Stimulated activated CD8-positive, alpha-beta memory T cell treated with anti-CD3 and anti-CD28 coated beads, Interleukin-15, amount 100 ng/mL, for 24 hours (primary cell): ENCODE data around the gene ZGPAT.

ENCODE experiments used
- DNase-seq: peaks from one replicate; pipeline ENCODE4 v3.0.0-alpha.2; 2020; ENCODE audit warnings: low read depth

Gene ZGPAT

DNA sequence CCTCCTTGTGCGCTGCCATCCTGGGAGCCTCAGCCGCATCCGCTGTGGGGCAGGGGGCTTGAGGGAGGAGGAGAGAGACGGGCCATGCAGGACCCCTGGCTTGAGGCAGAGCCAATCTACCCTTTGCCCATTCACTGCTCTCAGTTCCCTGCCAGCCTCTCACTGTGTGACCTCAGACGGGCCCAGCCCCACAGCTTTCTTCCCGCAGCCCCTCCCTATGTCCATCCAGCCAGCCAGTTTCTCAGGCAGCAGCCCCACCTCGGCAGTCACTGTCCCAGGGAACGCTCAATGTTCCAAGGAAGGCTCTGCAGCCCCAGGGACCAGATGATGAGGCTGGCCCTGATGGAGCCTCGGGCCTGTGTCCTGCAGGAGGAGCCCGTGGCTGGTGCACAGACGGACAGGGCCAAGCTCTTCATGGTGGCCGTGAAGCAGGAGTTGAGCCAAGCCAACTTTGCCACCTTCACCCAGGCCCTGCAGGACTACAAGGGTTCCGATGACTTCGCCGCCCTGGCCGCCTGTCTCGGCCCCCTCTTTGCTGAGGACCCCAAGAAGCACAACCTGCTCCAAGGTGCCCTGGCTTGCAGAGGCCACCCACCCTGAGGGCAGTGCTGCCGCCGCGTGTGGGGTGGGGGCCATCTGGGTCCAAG, 15.3 kb upstream of the ZGPAT start:
- no peak for DNase-seq

DNA sequence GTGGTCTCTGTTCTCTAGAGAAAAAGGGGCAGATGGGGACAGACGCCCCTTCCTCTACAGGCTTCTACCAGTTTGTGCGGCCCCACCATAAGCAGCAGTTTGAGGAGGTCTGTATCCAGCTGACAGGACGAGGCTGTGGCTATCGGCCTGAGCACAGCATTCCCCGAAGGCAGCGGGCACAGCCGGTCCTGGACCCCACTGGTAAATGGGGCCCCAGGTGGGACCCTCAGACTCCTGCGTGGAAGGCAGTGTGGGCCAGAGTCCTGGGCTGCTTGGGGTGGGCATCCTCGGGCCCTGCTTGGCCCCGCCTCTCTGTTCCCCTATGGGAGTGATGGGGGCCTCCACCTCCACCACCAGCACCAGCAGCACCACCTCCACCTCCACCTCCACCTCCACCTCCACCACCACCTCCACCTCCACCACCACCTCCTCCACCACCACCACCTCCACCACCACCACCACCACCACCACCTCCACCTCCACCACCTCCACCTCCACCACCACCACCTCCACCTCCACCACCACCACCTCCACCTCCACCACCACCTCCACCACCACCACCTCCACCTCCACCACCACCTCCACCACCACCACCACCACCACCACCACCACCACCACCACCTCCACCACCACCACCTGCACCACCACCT, 14.6 kb upstream of the ZGPAT start:
- no peak for DNase-seq

GRCh38 chr20:63693733-63694583, 13.9 kb upstream of the ZGPAT start:
- no peak for DNase-seq

DNA sequence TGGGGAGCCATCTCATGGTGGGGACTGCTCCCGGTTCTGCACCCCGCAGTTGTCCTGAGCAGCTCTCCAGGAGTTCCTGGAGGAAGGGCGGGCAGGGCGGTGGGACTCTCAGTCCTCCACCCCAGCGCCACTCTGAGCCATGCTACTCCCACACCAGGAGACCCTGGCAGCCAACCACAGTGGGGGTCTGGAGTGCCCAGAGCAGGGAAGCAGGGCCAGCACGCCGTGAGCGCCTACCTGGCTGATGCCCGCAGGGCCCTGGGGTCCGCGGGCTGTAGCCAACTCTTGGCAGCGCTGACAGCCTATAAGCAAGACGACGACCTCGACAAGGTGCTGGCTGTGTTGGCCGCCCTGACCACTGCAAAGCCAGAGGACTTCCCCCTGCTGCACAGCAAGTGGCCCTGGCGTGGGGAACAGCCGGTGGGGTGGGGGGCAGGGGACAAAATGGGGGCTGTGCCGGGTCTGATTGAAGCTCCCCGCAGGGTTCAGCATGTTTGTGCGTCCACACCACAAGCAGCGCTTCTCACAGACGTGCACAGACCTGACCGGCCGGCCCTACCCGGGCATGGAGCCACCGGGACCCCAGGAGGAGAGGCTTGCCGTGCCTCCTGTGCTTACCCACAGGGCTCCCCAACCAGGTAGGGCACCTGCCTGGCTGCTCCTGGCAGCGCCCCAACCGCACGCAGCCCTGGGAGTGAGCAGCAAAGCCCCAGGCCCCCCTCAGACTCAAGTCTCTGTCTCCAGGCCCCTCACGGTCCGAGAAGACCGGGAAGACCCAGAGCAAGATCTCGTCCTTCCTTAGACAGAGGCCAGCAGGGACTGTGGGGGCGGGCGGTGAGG, 13.0 kb upstream of the ZGPAT start:
- no peak for DNase-seq

DNA sequence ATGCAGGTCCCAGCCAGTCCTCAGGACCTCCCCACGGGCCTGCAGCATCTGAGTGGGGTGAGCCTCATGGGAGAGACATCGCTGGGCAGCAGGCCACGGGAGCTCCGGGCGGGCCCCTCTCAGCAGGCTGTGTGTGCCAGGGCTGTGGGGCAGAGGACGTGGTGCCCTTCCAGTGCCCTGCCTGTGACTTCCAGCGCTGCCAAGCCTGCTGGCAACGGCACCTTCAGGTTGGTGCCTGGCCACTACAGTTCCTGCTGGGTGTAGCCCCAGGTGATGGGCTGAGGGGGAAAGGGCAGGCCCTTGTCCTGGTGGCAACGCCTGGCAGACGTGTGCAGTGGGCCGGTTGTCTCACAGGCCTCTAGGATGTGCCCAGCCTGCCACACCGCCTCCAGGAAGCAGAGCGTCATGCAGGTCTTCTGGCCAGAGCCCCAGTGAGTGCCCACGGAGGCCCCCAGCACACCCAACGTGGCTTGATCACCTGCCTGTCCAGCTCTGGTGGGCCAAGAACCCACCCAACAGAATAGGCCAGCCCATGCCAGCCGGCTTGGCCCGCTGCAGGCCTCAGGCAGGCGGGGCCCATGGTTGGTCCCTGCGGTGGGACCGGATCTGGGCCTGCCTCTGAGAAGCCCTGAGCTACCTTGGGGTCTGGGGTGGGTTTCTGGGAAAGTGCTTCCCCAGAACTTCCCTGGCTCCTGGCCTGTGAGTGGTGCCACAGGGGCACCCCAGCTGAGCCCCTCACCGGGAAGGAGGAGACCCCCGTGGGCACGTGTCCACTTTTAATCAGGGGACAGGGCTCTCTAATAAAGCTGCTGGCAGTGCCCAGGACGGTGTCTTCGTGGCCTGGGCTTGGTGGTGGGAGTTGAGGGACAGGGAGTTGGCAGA, 12.2 kb upstream of the ZGPAT start:
- no peak for DNase-seq

GRCh38 chr20:63696306-63696627, 11.6 kb upstream of the ZGPAT start:
- no peak for DNase-seq

GRCh38 chr20:63696628-63697356, 11.0 kb upstream of the ZGPAT start, which contains the start of gene TNFRSF6B:
TNFRSF6B (plus strand) TSS chr20:63696652; CDS start chr20:63696768, 116 bp downstream.
- no peak for DNase-seq

DNA sequence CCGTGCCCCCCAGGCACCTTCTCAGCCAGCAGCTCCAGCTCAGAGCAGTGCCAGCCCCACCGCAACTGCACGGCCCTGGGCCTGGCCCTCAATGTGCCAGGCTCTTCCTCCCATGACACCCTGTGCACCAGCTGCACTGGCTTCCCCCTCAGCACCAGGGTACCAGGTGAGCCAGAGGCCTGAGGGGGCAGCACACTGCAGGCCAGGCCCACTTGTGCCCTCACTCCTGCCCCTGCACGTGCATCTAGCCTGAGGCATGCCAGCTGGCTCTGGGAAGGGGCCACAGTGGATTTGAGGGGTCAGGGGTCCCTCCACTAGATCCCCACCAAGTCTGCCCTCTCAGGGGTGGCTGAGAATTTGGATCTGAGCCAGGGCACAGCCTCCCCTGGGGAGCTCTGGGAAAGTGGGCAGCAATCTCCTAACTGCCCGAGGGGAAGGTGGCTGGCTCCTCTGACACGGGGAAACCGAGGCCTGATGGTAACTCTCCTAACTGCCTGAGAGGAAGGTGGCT, 10.4 kb upstream of the ZGPAT start:
- no peak for DNase-seq

- no peak for DNase-seq
Measured at GRCh38 chr20:63697868-63698545, 9.8 kb upstream of the ZGPAT start.

DNA sequence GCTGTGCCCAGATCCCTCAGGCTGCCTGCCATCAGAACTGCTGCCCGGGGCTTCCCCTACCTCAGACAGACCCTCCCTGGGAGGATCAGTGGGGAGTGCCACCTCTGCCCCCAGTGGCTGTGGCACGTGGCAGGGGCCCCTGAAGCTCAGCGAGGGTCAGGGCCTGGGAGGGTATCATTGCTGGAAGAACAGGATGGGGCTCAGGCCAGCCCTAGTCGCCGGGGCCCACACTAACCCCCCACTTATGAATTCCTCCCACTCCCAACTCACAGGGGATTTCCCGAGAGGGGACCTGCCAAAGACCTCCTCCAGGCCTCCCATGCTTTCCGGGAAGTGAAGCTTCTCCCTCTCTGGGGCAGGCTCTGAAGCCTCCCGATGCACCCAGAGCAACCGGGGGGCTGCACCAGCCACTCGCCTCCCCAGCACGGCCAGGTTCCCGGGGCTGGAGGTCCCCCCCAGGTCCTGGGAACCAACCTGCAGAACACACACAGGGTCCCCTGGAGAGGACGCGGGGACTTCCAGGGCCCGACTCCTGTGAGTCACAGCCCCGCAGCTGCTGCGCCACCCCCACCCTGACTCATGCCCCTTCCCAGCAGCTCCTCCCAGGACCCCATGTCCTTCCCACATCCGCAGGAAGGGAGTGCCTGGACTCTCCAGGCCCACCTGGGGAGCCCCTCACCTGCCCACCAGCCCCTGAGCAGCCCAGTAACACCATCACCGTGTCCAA, 8.9 kb upstream of the ZGPAT start:
- DNase-seq: no peak

DNA sequence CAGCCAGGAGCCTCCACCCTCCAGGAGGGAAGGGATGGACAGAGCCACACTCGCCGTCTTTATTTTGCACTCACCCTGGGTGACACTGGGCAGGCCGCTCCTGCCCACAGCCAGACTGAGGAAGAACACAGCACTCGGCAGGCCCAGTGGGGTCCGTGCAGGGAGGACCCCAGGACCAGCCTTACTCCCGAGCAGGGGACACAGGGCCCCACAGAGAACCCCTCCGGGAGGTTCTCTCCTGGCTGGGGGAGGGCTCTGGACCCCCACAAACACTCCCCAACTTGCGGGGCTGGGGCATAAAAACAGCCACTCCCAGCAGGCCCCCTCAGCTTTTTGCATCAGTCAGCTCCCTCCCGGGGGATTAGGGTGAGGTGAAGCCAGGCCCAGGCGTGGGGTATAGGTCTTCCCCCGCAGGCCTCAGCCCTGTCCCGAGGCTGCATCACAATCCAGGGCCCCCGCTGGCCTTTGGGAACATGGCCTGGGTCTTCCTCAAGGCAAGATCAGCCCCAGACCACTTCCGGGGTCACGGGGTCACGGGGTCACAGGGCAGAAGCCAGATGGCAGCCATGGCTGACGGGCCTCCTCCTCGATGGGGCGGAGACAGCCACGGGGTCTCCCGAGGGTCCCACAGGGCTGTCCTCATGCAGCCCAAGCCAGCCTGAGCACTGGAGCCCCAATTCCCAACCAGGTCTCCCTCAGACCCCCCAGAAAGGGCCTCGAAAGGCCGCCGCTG, 8.2 kb upstream of the ZGPAT start:
- no peak for DNase-seq

- DNase-seq: no peak
Measured at GRCh38 chr20:63700199-63701050, 7.4 kb upstream of the ZGPAT start.

- no peak for DNase-seq
Measured at GRCh38 chr20:63701051-63701328, 6.8 kb upstream of the ZGPAT start.

- DNase-seq: no peak
Measured at GRCh38 chr20:63701329-63702035, 6.4 kb upstream of the ZGPAT start.

DNA sequence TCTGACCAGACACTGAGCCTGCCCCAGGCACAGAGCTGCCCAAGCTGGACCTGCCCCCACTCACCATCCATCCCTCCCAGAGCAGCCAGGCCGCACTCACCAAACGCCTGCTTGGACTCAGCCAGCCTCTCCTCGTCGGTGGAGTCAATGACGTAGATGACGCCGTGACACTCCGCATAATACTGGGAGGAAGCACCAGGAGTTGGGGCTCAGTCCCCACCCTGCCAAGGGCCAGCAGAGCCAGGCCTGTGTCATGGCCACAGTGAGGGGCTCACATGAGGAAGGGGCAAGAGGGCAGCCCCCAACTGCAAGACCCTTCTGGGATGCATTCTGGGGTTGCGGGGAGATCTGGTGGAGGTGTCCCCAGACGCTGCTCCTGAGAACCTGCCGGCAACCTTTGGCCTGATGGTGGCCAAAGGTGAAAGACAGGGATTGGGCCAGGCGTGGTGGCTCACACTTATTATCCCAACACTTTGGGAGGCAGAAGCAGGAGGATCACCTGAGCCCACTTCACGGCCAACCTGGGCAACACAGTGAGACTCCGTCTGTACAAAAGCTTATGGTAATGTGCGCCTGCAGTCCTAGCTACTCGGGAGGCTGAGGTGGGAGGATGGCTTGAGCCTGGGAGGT, 5.7 kb upstream of the ZGPAT start:
- no peak for DNase-seq

DNA sequence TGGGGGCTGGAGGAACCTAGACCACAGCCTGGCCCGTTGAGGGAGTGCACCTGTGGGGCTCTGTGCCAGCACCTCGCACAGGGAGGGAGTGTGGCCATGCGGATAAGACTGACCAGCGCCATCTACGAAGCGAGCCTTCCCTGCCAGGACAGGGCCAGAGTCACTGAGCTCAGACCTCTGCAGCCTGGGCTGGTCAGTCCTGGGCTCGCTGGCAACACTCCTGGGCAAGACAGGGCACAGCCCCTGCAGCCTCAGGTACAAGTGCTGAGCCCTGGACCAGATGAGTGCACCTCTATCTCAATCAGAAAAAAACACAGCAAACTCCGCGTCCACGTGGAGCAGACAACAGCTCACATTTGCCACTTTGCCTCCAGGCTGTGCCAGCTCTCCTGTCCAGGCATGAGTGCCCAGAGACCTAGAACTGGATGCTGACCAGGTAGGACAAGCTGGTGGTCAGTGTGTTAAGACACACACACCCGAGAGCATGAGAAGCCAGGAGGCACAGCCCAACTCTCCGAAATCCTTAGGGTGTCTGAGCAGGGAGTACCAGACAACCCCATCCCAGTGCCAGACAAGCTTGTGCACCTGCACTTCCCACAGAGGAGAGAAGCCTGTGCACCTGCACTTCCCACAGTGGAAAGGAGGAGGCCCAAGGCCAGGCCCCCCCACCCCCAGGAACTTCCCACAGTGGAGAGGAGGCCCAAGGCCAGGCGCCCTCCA, 4.9 kb upstream of the ZGPAT start:
- DNase-seq: no peak
